HG02840 (cell line): Measurements from ENCODE around the gene TBC1D24.

Experiments used
- ATAC-seq: cut with Tn5 transposase; IDR thresholded peaks from one replicate; pipeline ENCODE4 v1.9.1; 2021; ENCODE audit warnings: mild to moderate bottlenecking, moderate library complexity, moderate number of reproducible peaks; ENCODE audit not compliant: unreplicated experiment, low FRiP score

Gene TBC1D24

DNA sequence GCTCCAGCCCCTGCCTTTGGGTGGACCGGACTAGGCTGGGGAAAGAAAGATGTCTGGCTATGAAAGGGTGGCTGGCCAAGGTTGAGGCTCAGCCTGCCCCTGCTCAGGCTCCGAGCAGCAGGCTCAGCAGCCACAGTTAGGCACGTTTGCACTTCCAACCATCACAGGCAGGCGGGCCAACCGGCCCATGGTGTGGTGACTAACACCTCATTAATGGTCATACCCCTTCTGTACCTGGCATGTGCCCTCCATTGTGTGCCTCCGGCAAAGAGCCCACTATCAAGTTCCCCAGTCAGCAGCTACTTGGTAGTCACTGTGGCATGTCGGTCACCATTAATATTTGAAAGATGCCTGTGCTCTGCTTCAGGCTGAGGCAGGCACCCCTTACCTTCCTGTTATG, 6.7 kb downstream of the TBC1D24 start:
- ATAC-seq: no peak

DNA sequence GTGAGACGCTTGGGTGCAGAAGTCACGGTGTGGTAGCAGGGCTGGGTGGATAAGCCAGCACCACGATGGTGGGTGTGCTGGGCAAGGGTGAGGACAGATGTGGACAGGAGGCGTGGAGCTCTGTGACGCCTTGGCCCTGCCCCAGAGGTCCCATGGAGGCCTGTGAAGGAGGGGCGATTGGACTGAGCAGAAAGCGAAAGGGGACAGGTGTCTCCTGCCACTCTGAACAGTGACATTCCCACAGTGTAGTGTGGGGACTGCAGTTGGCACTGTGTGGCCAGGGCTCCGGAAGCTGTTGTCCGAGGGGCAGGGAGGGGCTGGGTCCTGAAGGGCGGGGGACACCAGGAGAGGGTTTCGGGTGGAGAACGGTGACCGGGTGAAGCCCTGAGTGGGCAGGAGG, 7.3 kb downstream of the TBC1D24 start:
- ATAC-seq: no peak

DNA sequence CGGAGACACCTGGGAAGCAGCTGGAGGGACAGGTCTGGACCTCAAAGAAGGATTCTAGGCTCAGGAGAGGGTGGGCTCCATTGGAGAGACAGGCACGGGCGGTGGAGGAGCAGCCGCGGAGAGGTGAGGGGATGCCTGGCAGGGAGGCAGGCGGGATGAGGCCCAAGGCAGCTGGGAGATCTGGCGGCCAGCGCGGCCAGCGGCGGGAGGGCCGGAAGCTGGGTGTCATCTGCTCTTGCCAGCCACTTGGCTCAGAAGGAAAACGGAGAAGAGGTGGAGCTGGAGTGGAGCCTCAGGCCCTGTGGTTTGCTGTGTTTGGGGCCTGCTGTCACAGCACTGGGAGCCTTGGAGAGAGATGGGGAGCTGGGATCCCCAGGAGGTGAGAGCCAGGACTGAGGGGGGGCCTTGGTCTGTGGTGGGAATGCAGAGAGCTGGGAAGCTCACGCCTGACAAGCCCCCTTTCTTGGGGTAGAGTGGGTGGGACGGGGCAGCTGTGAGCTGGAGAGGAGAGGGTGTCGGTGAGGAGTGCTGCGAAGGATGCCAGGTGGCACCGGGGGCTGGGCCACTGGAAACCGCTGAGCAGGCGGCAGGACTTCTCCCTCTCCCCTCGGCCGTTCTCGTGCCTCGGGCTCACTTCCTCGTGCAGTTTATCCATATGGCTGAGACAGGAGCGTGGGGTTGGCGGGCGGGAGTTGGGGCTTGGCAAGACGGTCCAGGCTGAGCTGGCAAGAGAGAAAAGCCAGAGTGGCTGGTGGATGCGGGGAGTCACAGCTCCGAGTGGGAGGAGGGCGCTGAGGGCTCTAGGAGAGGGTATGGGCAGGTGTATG, 8.0 kb downstream of the TBC1D24 start:
- no peak for ATAC-seq

DNA sequence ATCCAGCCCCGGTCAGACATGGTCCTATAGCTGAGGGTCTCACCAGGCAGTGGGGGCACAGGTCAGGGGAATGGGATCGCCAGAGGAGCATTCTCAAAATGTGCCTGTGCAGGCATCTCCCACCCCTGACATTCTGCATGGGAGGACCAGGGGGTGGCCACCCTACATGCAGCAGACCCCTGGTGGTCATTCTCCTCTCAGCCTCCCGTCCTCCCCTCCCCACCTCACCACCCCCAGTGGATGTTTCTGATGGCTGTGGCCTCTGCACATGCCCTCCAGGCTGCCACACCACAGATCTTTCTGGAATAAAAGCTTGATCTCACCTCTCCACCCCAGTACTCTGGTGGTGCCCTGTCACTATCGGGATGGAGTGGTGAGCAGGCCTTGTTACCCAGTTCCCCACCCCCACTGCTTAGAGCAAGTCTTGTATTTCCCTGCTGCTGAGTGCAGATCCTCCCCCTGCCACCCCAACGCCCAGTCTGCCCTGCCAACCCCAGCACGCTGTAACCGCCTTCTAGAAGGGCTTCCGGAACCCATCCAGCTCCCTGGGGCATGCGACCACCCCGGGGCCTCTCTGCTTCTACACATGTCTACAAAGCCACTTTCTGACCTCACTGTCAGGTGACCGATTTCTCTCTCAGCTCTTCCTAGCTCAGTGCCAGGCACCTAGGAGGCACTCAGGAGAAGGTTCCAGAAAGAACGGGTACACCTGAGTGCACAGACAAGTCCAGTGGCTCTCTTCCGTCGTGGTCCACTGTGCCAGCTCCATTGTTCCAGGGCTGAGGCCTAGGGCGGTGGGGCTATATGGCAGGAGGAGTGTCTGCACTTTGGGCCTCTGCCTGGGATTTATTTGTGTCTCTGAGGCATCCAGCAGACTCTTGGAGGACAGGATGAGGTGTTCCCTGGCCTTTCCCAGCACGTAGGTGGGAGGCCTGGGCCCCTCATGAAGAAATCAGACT, 9.3 kb downstream of the TBC1D24 start:
- ATAC-seq: no peak

DNA sequence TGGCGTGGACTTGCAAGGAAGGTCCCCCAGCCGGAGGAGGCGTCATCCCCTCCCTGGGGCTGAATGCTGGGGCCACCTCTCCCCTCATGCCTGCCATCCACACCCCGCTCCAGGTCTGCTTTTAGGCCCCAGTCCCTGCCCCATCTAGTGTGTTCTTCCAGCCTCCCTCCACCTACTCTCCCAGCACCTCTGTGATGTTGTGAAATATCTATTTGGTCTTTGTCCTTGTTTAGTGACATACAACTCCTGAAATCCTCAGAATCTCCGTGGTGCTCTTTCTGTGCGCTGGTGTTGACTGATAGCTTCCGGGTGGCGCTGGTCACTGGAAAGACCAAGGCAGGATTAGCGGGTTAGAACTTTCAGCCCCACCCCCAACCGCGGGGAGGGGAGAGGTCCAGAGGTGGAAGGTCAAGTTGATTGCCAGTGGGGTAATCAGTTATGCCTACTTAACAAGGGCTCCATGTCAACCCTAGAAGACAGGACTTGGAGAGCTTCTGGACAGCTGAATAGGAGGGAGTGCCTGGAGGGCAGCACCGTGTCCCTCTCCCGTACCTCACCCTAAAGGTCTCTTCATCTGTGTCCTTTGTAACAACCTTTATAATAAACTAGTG, 10.1 kb downstream of the TBC1D24 start:
- ATAC-seq: no peak

DNA sequence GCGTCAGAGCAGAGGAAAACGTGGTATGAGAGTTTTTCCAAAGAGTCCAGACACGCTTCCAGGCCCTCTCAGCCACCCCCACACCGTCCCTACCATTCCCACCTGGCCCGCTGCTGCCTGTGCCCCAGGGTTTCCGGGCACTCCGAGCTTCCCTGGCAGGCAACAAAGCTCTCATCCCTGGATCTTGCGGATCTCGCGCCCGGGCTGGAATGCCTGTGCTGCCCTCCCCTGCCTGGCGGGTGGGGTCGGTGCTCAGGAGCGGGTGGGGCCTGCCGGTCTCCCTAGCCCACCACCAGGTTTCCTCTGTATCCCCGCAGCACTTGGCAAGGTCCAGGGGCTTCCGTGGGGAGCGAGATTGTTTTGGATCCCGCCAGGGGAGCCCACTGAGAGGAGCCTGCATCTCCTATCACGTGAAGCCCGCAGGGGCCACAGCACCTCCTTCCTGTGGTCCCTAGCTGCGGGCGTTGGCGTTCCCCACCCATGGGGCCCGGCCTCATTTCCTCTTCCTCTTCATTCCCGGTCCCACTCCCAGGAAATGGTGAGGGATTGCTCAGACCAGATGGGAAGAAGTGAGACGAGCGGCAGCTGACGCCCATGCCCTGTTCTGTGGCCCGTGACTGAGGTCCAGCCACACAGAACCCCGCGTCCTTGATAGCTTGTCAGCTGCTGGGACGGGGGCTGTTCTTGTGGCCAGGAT, 11.0 kb downstream of the TBC1D24 start:
- no peak for ATAC-seq

DNA sequence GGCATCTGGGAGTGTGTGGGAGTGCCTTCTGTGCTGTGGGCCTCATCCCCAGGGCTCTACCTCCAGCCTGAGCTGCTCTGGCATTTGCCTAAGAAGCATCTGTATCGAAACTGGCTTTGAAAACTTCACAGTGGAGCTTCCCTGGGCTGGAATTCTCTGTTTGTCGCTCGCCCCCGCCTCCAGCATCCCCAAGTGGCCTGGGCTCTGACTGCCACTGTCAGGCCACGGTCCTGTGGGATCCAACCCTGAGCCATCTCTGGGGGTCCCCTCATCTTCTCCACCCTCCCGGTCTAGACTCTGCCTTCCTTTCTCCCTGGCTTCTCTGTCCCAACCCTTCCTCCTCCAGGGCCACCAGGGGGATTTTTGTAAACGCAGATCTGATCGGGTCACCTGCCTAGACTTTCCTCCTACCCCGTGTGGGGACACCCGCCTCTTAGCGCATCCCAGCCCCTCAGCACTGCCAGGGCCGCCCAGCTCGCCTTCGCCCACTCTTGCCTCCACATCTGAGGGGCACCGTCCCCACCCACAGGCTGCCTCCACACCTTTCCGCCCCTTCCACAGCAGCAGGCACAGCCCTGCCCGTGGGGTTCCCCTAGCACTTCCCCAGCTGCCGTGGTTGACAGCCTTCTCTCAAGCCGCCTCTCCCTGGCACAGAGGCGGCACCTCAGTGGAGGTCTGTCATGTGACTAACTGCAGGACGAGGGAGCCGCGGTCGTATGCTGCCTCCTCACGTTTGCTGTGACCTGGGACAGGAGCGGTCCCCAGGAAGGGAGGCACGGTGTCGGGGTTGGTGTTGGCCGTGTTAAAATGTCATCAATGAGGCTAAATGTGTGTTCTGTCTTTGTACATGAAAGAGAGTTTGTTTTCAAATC, 12.0 kb downstream of the TBC1D24 start:
- ATAC-seq: no peak

DNA sequence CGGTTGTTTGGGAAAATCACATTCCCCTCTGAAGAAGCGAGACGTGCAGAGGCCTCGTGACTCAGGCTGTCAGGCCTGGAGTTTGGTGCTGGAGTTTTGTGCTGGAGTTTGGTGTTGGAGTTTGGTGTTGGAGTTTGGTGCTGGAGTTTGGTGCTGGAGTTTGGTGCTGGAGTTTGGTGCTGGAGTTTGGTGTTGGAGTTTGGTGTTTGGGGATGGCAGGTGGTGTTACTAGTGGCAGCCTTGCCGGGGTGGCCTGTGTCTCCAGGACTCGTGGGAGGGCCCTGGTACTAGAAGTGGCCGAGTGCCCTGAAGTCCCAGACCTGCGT, 12.6 kb downstream of the TBC1D24 start:
- ATAC-seq: no peak

DNA sequence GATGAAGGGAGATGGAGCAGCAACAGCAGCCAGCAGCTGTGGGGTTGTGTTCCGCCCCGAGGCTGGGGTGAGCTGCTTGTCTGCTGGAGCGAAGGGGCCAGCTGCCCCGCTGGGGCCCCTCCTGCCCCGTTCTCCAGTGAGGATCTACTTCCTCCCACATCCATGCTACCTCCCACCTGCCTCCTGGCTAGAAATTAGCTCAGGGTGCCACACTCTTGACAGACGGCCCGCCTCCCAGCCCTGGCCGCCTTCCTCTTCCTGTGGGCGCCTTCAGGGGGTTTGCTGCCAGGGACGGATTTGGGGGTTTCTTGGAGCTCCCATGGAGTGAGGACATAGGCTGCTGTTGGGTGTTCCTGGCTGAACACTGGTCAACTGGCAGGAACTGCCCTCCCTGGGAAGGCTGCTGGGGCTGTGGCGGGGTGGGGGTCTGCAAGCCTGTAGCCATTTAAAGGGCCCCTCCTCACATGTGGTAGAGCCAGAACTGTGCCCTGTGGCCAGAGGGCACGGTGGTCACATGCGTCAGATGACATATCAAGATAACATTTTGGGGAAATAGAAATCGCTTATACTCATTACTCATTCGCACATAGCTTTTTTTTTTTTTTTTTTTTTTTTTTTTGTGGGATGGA, 13.1 kb downstream of the TBC1D24 start:
- no peak for ATAC-seq

DNA sequence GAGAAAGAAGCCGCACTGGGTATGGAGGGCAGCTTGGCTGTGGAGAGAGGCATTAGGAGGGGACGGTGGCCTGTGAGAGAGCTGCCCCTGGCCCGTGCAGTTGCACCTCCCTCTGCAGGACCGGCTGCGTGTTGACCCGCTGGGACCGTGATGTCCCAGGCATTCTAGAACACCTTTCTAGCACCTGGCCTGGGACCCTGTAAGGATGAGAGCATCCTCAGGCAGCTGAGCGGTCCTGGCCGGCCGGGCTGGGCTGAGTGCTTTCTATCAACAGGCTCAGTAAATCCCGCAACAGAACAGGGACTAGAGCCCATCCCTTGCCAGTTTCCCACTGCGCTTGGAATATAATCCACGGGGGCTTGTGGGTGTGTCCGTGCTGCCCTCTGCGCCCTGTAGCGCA, 14.7 kb downstream of the TBC1D24 start:
- ATAC-seq: no peak

DNA sequence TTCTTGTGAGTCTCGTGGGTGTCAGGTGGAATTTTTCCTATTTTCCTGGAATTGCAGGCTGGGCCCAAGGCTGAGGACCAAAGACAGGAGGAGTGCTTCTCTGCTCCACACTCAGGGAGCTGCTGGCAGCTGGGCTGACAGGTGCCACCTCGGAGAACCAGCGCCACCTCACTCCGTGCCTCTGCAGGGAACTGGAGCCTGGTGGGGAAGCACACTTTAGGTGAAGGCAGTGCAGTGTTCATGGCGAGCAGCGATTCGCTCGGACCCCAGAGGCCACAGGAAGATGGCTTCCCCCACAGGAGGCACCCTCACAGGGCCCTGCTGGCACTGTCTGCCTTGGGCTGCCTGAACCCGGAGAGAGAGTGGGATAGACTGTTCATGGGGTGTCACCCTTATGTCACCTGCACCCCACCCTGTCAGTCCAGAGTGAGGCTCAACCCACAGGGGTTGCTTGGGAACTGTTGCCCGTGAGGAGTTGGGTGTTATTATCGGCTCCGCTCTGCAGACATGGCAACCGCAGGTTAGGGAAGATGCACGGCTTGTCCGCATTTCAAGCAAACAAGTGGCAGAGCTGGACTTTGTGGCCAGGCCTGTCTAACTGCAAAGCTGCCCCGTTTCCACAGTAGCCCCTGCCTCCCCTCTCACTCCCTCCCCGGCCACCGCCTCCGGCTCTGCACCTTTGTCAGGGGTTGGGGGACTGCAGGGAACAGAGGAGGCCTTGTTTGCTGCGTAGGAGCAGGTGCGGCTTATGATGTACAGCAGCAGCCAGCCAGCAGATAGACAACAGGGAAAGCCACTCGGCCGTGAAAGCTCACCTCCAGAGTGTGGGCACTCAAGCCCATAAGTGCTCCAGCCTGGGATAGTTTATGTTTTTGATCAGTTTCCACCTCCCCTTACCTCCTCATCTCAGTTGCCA, 15.5 kb downstream of the TBC1D24 start:
- ATAC-seq: no peak

DNA sequence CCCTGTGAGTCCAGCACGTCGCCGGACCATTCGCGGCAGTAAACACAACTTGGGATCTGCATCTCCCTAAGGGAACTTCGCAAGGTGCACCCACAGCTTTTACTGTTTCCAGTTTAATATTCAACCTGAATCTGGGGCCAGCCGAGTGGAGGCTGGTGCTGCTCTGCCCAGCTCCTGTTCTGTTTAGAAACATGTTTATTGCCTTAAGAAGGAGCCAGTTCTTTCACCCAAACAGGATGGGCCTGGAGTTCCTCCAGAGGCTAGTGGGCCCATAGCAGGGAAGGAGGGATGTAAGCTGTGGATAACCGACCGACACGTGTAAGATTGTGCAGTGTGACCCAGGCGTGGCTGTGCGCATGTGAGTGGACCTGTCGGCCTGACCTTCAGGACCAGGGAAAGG, 17.4 kb downstream of the TBC1D24 start:
- no peak for ATAC-seq

DNA sequence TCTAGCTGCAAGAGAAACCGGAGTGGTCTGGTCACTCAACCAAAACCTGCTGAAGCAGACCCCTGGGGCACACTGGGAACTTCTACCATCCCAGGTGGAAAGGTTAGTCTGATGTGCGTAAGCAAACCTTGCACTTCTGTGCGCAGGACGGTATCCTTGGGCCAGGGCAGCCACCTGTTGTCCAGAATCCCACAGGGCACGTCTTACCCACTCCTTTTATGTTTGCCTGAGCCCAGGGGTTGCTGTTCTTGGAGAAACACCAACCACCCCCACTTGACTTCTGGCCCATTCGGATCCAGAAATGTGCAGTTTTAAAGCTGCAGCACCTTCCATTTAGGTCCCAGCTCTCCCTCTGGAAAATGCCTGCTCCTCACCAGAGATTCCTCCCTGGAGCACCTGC, 18.7 kb downstream of the TBC1D24 start:
- no peak for ATAC-seq

DNA sequence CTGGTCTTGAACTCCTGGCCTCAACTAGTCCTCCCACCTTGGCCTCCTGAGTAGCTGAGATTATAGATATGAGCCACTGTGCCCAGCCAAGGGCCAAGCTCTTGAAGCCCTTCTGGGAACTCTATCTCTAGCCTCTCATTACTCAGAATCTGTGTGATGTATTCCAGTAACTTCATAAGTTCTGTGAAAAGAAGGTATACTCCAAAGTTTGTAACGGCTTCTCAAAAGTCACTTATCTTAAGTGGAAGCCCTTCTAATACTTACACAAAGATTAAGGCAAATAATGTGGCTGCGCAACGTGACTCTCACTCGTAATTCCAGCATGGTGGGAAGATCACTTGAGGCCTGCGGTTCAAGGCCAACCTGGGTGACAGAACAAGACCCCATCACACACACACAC, 19.7 kb downstream of the TBC1D24 start:
- ATAC-seq: no peak

DNA sequence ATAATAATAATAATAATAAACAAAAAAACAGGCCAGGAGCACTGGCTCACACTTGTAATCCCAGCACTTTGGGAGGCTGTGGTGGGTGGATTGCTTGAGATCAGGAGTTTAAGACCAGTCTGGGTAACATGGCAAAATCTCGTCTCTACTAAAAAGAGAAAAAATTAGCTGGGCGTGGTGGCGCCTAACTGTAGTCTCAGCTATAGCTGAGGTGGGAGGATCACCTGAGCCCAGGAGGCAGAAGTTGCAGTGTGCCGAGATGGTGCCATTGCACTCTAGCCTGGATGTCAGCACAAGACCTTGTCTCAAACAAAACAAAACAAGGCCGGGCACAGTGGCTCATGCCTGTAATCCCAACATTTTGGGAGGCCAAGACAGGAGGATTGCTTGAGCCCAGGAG, 20.1 kb downstream of the TBC1D24 start:
- no peak for ATAC-seq

DNA sequence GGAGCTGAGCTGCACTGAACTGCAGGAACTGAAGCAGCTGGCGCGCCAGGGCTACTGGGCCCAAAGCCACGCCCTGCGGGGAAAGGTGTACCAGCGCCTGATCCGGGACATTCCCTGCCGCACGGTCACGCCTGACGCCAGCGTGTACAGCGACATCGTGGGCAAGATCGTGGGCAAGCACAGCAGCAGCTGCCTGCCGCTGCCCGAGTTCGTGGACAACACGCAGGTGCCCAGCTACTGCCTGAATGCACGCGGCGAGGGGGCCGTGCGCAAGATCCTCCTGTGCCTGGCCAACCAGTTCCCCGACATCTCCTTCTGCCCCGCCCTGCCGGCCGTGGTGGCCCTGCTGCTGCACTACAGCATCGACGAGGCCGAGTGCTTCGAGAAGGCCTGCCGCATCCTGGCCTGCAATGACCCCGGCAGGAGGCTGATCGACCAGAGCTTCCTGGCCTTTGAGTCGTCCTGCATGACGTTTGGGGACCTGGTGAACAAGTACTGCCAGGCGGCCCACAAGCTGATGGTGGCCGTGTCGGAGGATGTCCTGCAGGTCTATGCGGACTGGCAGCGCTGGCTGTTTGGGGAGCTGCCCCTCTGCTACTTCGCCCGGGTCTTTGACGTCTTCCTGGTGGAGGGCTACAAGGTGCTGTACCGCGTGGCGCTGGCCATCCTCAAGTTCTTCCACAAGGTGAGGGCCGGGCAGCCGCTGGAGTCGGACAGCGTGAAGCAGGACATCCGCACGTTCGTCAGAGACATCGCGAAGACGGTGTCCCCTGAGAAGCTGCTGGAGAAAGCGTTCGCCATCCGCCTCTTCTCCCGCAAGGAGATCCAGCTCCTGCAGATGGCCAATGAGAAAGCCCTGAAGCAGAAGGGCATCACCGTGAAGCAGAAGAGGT, 21.5 kb downstream of the TBC1D24 start:
- ATAC-seq: no peak

DNA sequence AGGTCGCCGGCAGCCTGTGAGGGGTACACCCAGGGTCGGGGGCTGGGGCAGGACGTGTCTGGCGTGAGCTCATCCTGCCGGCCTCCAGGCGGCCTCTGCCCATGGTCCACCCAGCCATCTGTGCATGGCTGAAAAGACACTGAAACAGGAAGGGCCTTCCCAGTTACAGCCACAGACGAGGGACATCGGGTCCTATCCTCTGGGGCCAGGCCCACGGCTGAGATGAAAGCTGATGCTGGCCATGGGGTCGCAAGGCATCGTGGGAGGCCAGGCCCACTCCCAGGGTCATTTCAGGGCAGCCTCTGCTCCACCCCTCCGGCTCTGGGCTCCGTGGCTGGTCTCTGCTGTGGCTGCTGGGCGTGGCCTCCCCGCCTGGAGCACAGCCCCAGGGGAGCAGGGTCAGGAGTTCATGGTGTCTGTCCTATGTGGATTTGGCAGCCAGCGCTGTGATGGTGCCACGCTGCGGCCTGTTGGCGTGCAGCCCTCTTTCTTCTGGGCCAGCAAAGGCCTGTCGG, 22.2 kb downstream of the TBC1D24 start:
- ATAC-seq: no peak
